HG03064 (cell line): ENCODE measurements around the gene SLIT3.

ENCODE experiments used
- ATAC-seq: cut with Tn5 transposase; IDR thresholded peaks from one replicate; pipeline ENCODE4 v1.9.1; 2021; ENCODE audit warnings: low read depth; ENCODE audit not compliant: unreplicated experiment

The SLIT3 gene

GRCh38 chr5:169181814-169182213 lies 119.1 kb downstream of the SLIT3 start:
- no peak for ATAC-seq

DNA sequence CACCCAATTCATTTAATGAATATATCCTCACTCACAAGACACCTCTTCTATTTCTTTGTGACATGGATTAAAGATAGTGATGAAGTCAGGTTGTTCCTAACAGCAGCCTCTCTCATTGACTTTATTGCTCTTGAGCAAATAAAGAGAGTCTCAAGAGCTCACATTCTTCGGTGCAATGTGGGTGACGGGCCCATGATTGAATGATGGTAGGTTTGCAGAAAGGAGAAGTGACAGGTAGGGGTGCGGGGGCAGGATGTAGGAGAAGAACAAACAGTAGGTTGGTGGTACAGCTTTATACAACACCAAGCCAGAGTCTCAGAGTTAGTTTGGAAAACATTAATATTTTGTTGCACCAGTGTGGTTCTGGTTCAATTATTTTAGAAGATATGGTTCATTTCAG lies 122.2 kb downstream of the SLIT3 start:
- no peak for ATAC-seq

- no peak for ATAC-seq
Observed at GRCh38 chr5:169178274-169178673, 122.7 kb downstream of the SLIT3 start.

DNA sequence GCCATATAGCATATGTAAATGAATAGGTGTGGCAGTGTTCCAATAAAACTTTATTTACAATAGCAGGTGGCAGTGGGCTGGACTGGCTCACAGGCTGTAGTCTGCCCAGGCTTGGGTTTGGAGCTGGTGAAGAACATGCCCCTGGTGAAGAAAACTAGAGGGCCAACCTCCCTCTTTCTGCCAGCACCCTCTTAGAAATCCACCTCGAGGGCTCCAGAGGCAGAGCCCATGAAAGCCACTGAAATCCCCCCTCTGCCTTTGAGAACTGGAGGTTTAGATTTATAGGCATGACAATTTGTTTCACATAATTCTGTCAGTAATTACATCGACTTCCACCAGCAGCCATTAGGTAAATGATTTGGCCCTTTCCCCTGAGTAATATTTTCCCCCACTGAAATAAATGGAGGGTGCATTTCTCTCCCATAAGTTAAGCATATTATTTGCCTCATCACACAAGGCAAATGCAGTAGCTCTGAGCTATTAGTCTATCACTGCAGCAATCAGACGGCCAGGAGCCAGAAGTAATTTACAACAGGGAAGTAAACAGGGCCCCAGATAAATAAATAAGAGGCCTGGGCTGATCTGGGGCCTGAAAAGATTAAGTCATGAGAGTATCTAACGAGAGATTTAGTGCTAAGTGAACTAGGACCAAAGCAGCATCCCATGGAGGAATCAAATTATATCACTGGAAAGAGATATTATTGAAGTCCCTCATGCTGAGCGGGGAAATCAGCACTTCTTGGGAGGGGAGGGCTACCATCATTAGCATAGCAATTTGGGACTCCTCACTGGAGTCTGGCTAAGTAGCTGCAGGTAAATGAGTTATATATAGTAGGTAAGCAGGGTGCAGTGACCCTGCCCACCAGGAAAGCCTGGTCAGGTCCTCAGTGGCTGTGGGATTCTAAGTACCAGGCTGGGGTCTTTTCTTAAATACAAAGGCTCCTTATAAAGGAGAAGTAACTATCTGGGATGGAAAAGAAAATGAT lies 123.9 kb downstream of the SLIT3 start:
- no peak for ATAC-seq

GRCh38 chr5:169175733-169176132 lies 125.2 kb downstream of the SLIT3 start:
- ATAC-seq: no peak

DNA sequence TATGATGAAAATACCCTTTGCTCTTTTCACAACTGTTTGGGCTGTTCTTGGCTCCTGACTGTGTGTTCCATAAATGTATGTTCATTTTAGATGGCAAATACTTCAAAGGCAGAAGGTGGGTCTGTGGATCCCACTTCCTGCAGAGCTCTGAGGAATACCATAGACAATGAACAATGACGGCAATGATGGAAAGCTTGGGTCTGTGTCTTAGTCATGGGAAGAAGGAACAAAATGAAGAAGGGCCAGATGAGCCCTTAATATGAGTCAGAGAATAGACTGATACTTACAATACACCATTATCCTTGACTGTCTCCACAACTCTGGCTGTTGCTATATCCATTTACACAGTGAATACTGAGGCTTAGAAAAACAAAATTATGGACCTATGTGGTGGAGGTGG lies 126.0 kb downstream of the SLIT3 start:
- ATAC-seq: no peak

DNA sequence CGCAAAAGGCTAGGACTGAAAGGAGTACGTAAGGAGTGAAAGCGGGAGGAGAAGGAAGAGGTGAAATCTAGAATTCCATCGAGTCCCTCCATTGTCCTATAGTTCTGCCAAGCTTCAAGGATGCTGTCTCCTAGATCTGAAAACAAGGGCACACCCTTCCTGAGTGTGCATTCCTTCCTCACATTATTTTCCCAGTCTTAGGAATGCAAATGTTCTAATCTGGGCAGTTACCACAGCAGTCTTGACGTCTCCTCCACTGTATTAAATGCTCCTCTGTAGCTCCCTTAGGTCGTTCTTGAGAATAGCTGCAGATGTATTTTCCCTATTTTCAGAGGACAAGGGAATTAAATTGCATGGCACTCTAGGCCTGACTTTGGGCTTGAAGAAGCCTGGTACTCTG lies 127.6 kb downstream of the SLIT3 start:
- no peak for ATAC-seq

- ATAC-seq: no peak
Observed at GRCh38 chr5:169171515-169171914, 129.4 kb downstream of the SLIT3 start.

DNA sequence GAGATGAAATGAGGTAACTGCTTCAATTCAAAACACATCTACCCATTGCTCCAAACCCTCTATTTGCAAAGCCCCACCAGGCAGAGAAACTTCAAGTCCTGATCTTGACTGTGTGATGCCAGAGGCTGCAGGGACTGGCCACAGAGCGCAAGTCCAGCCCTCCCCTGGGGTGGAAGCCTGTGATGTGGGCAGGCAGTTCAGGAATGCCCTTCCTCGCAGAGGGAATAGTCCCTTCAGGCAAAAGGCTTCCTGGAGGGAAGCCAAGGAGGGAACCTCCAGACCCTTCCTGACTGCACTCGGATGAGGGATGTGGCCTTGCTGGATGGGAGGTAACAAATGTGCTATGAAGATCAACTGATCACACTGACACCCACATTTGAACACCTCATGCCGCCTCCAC lies 131.2 kb downstream of the SLIT3 start:
- no peak for ATAC-seq

GRCh38 chr5:169168280-169168679 lies 132.7 kb downstream of the SLIT3 start:
- no peak for ATAC-seq

DNA sequence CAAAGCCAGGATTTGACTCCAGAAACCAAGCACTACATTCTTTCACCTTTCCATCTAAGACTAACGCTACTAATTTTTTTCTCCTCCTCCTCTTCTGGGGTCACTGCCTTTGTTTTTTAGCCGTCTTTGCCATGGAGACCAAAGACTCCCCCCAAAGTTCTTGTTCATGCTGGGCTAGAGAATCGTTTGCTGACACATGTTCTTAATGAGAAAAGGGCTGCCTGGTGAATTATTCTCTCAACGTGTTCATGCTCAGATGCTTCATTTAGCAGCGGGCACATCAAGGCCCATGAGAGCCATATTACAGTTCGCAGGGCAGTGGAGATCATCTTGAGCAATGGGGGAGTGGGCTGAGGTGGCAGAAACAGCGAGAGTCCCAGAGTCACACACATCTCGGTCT lies 134.9 kb downstream of the SLIT3 start:
- no peak for ATAC-seq

DNA sequence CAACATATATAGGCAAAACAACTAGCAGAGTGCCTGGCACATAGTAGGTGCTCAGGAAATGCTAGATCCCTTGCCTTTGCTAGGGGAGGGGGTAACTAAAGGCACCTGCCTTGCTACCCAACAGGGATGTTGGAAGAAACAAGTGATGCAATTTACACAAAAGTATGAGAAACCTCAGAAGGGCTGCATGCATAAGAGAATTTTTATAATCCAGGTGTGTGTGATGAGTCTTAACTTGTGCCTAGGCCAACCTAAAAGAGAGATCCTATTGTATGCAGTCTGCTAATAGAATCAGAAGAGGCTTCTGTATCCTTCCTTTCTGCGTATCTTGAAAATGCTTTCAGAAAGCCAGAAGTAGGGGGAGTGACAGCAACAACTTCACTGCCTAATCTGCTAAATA lies 135.9 kb downstream of the SLIT3 start:
- no peak for ATAC-seq

DNA sequence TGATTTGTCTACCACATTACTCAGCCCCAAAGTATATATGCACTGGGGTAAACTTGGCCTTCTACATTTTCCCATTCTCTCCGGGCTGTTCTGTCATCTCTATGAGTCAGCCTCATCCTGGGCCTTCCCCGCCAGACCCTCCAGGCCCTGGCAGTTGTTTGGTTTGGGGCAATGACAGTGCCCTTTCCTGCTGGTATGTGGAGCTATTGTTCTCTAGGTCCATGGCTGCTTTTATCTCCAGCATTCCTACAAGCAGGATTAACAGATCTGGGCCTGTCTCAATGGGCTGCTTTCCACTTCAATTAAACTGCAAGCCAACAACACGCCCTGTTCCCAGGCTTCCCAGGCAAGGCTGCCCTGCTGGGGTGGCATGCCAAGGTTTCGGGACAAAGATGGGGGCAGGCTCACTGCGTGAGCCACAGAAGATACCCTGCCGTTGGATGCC lies 136.4 kb downstream of the SLIT3 start:
- no peak for ATAC-seq

- no peak for ATAC-seq
Observed at GRCh38 chr5:169162407-169162806, 138.5 kb downstream of the SLIT3 start.

DNA sequence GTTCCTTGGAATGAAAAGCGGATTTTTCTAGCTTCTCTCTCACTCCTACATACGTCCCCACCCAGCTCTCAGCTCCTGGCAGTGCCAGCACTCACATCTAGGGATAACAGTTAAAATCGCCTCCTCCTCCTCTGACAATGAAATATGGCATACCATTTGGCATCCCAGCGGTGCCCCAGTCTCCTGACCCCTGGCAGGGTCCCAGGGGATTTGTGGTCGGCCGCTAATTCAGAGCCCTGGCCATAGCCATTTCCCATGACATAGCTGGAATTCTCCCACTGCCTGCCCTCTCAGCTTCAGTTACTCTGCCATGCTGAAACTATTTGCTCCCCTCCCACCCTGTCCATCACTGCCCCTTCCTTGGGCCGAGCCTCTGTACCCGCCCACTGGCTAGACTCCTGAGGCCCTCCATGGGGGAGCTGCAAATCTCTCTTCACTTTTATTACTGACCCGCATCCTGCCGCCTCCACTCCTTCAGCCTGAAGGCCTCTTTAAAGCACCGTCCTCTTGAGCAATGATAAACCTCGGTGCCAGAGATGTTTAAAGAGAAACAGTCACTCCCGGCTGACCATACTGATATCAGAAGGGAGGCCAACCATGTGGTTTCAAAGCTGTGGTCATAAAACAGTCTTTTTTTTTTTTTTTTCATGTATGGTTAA lies 139.8 kb downstream of the SLIT3 start:
- no peak for ATAC-seq

GRCh38 chr5:169160405-169160901 lies 140.5 kb downstream of the SLIT3 start:
- no peak for ATAC-seq

DNA sequence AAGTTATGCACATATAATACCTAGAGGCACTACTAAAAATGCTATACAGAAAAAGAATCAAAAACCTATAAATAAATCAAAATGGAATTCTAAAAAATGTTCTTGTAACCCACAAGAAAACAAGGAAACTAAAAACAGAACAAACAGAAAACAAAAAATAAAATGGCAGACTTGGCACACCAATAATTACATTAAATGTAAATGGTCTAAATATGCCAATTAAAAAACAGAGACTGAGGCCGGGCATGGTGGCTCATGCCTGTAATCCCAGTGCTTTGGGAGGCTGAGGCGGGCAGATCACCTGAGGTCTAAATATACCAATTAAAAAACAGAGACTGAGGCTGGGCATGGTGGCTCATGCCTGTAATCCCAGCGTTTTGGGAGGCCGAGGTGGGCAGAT lies 142.2 kb downstream of the SLIT3 start:
- no peak for ATAC-seq

DNA sequence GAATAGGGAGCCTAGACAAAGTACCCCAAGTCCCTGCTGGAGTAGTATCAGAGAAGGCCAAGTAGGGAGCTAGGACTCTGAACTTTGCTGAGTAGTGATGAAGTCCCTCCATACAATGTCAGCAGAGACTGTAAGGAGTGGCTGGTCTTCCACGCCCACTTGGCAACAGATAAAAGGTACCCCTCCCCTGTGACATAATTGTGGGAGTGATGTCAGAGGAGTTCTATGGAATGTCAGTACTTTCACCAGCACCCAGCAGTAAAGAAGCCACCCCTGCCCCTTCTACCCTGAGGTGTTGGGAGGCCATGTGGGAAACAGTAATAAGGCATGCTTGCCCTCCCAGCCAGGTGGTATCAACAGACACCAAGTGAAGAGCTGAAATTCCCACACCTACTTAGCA lies 143.9 kb downstream of the SLIT3 start:
- no peak for ATAC-seq

DNA sequence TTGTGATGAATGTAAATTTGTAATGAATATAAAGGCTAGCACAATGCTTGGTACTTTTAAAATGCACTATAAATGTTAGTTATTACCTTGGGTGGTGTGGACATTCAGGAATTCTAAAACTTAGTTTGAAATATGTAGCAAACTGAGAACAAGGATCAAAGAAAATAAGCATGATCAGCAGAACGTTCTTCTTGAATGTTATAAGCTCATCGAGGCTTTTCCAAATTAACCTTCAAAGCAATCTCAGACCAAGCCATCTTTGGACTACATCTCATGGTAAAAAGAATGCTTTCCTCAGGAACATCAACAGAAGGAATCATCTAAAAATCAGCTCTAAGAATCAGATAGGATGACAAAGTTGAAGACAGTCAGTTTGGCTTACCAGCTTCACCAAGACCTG lies 146.3 kb downstream of the SLIT3 start:
- no peak for ATAC-seq

- no peak for ATAC-seq
Observed at GRCh38 chr5:169153405-169153804, 147.5 kb downstream of the SLIT3 start.

GRCh38 chr5:169152946-169153345 lies 148.0 kb downstream of the SLIT3 start:
- ATAC-seq: no peak

- ATAC-seq: no peak
Observed at GRCh38 chr5:169152453-169152852, 148.5 kb downstream of the SLIT3 start.
